Rectal smooth muscle tissue (tissue), 1 donor: ENCODE results near the gene CCNL2.
"Not testable (repeated sequence)": the region's sequence is repeated elsewhere in the genome, so short reads cannot be mapped to it uniquely, and the experiment has no call there.

ENCODE experiments used
- H3K27ac ChIP-seq: one replicate; pipeline ENCODE4 v1.7.0; 2013; ENCODE audit warnings: low read depth, low read length, inconsistent platforms
- H3K27me3 ChIP-seq: one replicate; pipeline ENCODE4 v1.7.0; 2013; ENCODE audit warnings: low read length; ENCODE audit not compliant: control insufficient read depth, insufficient read depth
- H3K36me3 ChIP-seq: one replicate; pipeline ENCODE4 v1.7.0; 2013; ENCODE audit warnings: low read length; ENCODE audit not compliant: control insufficient read depth, insufficient read depth
- H3K4me1 ChIP-seq: one replicate; pipeline ENCODE4 v1.7.0; 2013; ENCODE audit warnings: low read length; ENCODE audit not compliant: control insufficient read depth, insufficient read depth
- H3K4me3 ChIP-seq: one replicate; pipeline ENCODE4 v1.7.0; 2013; ENCODE audit warnings: low read length
- H3K9ac ChIP-seq: one replicate; pipeline ENCODE4 v1.7.0; 2013; ENCODE audit warnings: low read length

The CCNL2 gene

DNA sequence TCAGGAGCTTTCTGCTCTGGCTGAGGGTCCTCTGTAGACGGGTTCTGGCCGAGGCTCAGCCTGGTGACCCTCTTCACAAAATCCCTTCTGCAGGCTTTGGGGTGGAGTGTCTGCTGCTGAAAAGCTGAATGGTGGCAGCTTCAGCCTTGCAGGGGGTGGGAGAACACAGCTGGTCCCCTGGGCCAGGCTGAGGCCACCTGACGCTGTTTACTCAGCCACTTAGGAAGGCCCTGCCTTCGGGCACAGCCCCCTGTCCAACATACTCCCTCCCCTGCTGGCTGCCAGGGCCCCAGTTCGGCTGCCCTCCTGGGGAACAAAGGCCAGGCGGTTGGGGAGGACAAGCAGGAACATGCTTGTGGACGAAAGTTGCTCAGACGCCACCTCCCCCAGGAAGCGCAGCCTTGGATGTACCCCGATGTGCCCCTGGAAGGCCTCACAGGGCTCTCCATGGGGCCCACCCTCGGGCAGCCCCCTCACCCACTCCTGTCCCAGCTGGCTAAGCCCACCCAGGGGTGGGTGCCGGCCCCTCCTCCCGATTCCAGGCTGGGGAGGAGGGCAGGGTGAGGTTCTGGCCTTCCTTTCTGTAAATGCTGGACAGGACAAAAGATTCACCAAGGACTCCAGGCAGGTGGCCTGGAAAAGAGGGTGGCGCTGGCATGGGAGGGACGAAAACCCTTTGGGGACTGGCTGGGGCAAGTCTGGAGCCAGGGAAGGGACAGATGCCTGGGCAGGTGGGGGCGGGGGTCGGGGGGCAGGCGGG, 22.2 kb upstream of the CCNL2 start, which contains the start of gene ANKRD65:
TSS of gene ANKRD65 (minus strand) at position 130 of the 760 bp plus-strand sequence. CDS start 271 bp downstream, outside the sequence.
- no peaks in the 10 kb centered on the region for H3K36me3 ChIP-seq
- peaks cover 6% of the 10 kb centered on the region for H3K27me3 ChIP-seq
- no peak within 1 kb of the TSS for H3K9ac ChIP-seq
- H3K4me3 ChIP-seq = peak within 1 kb of the TSS; percentile 58
- H3K4me1 ChIP-seq = peaks cover 5% of the 10 kb centered on the region
- peak within 1 kb of the TSS; percentile 32 for H3K27ac ChIP-seq

DNA sequence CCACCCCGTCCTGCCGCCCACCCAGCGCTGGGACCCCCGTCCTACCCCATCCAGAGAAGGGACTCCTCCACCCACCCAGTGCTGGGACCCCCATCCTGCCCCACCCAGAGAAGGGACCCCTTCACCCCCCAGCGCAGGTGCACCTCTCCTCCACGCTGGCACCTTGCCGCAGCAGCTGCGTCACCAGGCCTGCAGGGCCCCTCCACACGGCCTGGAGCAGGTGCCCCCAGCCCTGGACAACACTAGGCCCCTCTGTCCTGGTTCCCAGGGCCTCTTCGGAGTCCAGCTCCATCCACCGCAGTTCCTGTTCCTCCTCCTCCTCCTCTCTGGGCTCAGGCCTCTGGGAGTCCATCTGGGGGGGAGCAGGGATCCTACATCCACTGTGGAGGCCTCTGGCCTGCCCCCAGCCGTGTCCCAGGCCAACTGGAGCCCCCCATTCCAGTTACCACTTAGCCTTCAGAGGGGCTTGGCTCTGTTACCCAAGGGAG, 21.6 kb upstream of the CCNL2 start:
- Histone ChIP-seq H3K27me3 (peaks cover 6% of the 10 kb centered on the region), H3K4me3 (peak overlapping the region; percentile 58), H3K9ac (no peak overlapping the region), H3K27ac (peak overlapping the region; percentile 32), H3K4me1 (peaks cover 5% of the 10 kb centered on the region), H3K36me3 (no peaks in the 10 kb centered on the region)

DNA sequence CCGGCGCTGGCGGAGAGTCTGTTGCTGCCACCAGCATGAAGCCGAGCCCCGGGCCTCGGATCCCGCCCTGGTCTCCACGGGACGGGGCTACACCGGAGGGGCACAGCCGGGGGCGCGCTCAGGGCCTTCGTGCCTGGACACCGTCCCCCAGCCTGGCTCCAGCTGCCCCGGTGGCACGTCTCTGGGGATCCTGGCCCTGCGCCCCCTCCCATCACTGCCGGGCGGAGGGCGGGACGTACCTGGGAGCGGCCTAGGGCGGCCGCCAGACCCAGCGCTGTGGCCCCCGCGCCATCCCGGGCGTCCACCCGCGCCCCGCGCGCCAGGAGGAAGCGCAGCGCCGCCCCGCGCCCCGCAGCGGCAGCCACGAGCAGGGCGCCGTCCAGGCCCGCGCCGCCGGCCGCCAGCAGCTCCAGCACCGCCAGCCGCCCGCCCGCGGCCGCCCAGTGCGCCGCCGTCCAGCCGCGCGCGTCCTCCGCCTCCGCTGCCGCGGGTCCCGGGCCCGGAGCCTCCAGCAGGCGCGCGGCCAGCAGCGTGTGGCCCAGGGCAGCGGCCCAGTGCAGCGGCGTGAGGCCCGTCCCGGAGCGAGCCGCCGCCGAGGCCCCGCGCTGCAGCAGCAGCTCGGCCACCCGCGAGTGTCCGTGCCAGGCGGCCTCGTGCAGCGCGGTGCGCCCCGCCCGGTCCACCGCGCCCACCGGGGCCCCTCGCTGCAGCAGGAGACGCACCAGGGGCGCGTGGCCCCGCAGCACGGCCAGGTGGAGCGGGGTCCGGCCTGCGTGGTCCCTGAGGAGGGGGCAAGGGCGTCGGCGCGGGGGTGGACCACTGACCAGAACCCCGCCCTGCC, 20.9 kb upstream of the CCNL2 start:
- Histone ChIP-seq H3K27me3 (peaks cover 6% of the 10 kb centered on the region), H3K4me3 (peak overlapping the region; percentile 57), H3K27ac (peak overlapping the region; percentile 82), H3K4me1 (peaks cover 5% of the 10 kb centered on the region), H3K36me3 (no peaks in the 10 kb centered on the region), H3K9ac (no peak overlapping the region)

DNA sequence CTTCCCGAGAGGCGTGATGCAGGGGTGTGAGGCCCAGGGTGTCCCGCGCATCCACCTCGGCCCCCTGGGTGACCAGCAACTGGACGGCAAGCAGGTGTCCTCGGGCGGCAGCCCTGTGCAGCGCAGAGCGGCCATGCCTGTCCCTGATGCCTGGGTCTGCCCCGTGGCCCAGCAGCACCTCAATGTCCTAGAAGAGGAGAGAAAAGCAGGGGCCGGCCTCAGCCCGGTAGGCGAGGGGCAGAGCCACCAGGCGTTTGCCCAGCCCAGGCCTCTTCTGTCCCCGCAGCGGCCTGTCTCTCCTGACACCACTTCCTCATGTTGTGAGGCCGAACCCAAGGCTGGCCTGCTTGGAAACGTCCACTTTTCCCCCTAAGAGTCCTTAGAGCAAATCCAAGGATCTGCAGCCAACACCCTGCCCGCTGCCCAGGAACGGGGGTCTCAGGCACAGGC, 20.3 kb upstream of the CCNL2 start:
- no peak overlapping the region for H3K9ac ChIP-seq
- peaks cover 6% of the 10 kb centered on the region for H3K27me3 ChIP-seq
- no peaks in the 10 kb centered on the region for H3K36me3 ChIP-seq
- H3K27ac ChIP-seq = peak overlapping the region; percentile 82
- H3K4me3 ChIP-seq = peak overlapping the region; percentile 57
- H3K4me1 ChIP-seq = peaks cover 5% of the 10 kb centered on the region

DNA sequence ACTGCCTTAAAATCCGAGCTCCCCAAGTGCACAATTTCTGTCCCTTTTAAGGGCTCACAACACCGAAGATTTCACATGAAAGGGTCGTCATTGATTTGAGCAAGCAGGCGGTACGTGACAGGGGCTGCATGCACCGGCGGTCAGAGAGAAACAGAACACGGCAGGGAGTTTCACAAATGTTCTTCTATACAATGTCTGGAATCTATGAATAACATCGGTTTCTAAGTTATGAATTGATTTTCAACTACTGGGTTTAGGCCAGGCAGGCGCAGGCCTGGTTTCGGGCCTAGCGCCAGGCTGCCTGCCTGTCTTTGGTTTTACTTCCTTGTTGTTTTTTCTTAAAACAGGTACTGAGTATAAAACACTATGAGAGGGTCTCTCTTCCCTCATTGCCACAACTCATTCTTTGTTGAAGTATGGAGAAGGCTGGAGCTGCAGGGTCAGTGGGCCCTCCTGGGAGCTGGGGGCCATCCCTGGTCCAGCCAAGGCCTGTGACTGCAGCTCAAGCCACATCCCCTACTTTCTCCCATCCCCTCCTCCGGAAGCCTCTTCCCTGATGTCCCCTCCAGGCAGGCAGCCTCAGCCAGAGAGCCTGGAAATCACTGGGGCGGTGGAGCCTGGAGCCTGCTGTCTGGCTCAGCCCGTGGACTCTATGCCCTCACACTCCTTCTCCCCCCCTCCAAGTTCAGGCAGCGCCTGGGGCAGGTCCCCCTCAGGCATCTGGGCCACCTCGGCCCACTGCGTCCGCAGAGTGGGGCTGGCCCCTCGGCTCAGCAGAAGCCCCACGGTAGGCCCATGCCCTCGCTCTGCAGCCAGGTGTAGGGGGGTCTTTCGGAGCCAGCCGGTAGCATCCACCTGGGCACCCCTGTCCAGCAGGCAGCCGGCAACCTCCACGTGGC, 19.6 kb upstream of the CCNL2 start:
- peaks cover 5% of the 10 kb centered on the region for H3K4me1 ChIP-seq
- no peak overlapping the region for H3K27ac ChIP-seq
- H3K36me3 ChIP-seq = no peaks in the 10 kb centered on the region
- H3K27me3 ChIP-seq = peaks cover 6% of the 10 kb centered on the region
- H3K9ac ChIP-seq = no peak overlapping the region
- no peak overlapping the region for H3K4me3 ChIP-seq

DNA sequence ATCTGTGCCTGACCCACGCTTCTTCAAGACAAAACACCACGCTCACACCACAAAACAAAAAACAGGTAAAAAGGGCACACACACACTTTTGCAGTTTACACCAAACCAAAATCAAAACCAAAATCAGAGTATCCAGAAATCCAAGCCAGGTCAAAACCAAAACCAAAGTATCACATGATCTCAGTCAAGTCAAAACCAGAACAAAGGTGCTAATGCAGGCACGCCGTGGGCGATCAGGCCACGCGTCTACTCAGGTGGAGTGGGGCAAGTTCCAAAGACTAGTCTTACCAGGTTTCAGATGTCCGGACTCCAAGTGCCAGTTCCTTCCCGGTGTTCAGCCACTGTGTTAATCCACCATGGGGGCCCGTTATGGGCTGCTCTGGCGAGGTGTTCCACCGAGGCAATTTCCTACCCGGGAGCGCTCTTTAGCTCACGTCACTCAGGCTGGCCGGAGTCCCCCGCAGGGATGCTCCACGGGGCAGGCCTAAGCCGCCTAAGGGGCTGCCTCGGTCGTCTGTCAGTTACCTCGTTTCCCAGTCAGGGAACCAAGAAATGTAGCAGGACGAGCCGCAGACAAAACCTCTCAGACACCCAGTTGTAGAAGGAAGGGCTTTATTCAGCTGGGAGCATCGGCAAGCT, 18.8 kb upstream of the CCNL2 start:
- not testable (repeated sequence) for H3K4me3 ChIP-seq, H3K27me3 ChIP-seq, H3K27ac ChIP-seq, H3K9ac ChIP-seq, H3K36me3 ChIP-seq, H3K4me1 ChIP-seq

DNA sequence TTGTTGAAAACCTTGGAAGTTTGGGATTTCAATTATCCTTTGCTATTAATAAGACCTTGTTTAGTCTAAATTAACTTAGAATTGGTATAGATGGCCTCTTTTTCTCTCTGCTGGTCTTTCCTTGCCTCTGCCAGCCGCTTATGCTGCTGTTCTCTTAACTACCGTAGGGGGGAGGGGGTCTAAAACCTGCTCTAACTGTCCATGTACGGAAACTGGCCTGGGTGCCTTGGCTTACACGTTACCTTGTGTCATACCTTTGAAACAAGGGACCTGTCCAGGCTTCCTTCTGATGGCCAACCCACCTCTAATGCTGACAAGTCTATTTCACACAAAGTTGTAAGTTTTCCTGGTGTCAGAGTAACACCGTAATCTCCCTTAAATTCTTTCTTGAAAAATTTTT, 18.3 kb upstream of the CCNL2 start:
- H3K36me3 ChIP-seq, H3K9ac ChIP-seq, H3K27me3 ChIP-seq, H3K4me3 ChIP-seq, H3K4me1 ChIP-seq, H3K27ac ChIP-seq: not testable (repeated sequence)

DNA sequence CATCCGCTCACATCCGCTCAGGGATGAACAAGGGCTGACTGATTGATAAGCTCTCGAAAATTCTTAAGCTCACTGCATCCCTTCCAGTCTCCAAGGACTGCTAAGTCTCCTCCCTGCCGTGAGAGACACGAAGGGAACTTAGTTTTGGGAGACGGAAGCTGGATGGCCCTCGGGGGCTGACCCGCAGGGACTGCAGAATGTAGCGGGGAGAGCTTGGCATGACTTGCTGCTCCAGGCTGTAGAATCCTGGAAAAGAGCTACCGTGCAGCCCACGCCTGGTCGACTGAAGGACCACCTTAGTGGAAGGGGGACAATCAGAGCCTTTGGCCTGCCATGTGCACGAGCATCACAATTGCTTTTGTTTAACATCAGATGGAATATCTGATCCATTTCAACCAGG, 16.6 kb upstream of the CCNL2 start:
- Histone ChIP-seq H3K4me3 (no peak overlapping the region), H3K4me1 (peaks cover 1% of the 10 kb centered on the region), H3K9ac (no peak overlapping the region), H3K27me3 (peaks cover 1% of the 10 kb centered on the region), H3K27ac (no peak overlapping the region), H3K36me3 (no peaks in the 10 kb centered on the region)

DNA sequence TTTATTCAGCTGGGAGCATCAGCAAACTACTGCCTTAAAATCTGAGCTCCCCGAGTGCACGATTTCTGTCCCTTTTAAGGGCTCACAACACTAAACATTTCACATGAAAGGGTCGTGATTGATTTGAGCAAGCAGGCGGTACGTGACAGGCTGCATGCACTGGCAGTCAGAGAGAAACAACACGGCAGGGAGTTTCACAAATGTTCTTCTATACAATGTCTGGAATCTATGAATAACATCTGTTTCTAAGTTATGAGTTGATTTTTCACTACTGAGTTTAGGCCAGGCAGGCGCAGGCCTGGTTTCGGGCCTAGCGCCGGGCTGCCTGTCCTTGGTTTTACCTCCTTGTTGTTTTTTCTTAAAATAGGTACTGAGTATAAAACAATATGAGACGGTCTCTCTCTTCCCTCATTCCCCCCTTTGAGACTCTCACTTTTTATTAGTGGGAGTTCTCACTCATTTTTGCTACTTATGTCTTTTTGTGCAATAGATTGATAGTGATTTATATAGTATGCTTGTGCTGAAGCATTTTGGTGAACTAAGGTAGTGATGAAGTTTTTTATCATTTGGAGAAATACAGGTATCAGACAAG, 13.3 kb upstream of the CCNL2 start:
- H3K9ac ChIP-seq, H3K36me3 ChIP-seq, H3K4me3 ChIP-seq, H3K4me1 ChIP-seq, H3K27me3 ChIP-seq, H3K27ac ChIP-seq: not testable (repeated sequence)

DNA sequence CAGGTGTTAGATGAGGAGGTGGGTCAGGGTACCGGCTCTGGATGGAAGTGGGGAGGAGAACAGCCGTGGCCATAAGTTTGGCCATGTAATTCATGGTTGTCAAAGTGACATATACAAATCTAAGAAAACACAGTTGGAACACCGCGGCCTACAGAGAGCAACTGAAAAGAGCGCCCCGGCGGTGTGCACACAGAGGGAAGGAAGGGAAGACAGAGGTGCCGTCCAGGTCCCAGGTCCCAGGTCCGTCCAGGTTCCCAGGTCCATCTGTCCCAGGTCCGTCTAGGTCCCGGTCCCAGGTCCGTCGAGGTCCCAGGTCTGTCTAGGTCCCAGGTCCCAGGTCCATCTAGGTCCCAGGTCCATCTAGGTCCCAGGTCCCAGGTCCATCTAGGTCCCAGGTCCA, 12.5 kb upstream of the CCNL2 start:
- no peak overlapping the region for H3K4me3 ChIP-seq
- H3K9ac ChIP-seq = no peak overlapping the region
- H3K4me1 ChIP-seq = peaks cover 9% of the 10 kb centered on the region
- H3K27ac ChIP-seq = no peak overlapping the region
- H3K27me3 ChIP-seq = no peaks in the 10 kb centered on the region
- no peaks in the 10 kb centered on the region for H3K36me3 ChIP-seq

DNA sequence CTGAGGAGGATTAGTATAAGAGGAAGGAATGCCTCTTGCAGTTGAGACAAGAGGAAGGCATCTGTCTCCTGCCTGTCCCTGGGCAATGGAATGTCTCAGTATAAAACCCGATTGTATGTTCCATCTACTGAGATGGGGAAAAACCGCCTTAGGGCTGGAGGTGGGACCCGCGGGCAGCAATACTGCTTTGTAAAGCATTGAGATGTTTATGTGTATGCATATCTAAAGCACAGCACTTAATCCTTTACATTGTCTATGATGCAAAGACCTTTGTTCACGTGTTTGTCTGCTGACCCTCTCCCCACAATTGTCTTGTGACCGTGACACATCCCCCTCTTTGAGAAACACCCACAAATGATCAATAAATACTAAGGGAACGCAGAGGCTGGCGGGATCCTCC, 11.1 kb upstream of the CCNL2 start:
- not testable (repeated sequence) for H3K27me3 ChIP-seq, H3K36me3 ChIP-seq, H3K4me3 ChIP-seq, H3K9ac ChIP-seq, H3K27ac ChIP-seq
- H3K4me1 ChIP-seq = peaks cover 20% of the 10 kb centered on the region
